Tibial nerve (tissue), 4 donors: ENCODE results near the gene PAN3. TPM values are rescaled to one million over a fixed set of nuclear protein-coding genes. Genes with fewer than 3 reads are reported as not detected.

ENCODE experiments used
- DNase-seq, 2 donors: peaks; one replicate each; pipeline ENCODE4 v3.0.0-alpha.2; 2019; ENCODE audit warnings: low spot score in 2 of 2
- H3K27ac ChIP-seq, 4 donors: fragments of 200-600 bp; sonication (generic) in 3 of 4; one replicate each; pipeline ENCODE4 v1.5.1; 2017 to 2019; ENCODE audit warnings: mild to moderate bottlenecking in 1 of 4
- H3K27me3 ChIP-seq, 2 donors: fragments of 200-600 bp; sonication (generic) in 1 of 2; one replicate each; pipeline versions ENCODE4 v1.5.1 to v1.6.0; 2017 to 2019
- H3K36me3 ChIP-seq, 3 donors: fragments of 200-600 bp; sonication (generic); one replicate each; pipeline ENCODE4 v1.5.1; 2018 to 2019
- H3K4me1 ChIP-seq, 4 donors: fragments of 200-600 bp; sonication (generic) in 3 of 4; one replicate each; pipeline ENCODE4 v1.5.1; 2017 to 2019
- H3K4me3 ChIP-seq, 4 donors: fragments of 200-600 bp; sonication (generic) in 3 of 4; one replicate each; pipeline ENCODE4 v1.5.1; 2017 to 2019; ENCODE audit warnings: mild to moderate bottlenecking in 1 of 4, moderate library complexity in 1 of 4
- H3K9me3 ChIP-seq, 4 donors: fragments of 200-600 bp; sonication (generic) in 3 of 4; one replicate each; pipeline ENCODE4 v1.5.1; 2017 to 2019
- EP300 ChIP-seq, 2 donors: sonication (generic); formaldehyde crosslinking; IDR thresholded peaks; one replicate each; pipeline ENCODE4 v1.6.1; 2017; ENCODE audit warnings: antibody characterized with exemption in 2 of 2, mild to moderate bottlenecking in 1 of 2
- POLR2A ChIP-seq, 2 donors: fragments of 450-650 bp; IDR thresholded peaks; one replicate each; pipeline ENCODE4 v1.6.1; 2017; ENCODE audit warnings: antibody characterized with exemption in 2 of 2, mild to moderate bottlenecking in 2 of 2, moderate library complexity in 2 of 2
- WGBS, 2 donors: methylation state at CpG; one replicate each; pipeline ENCODE4 v1.1.5; 2018; 5-methylcytosine and 5-hydroxymethylcytosine counted together
- total RNA-seq, 4 donors: library from RNA; depleted of rRNA; stranded (reverse); fragments of >200 nt; gene quantifications; one replicate each; pipeline ENCODE4 v1.1.0, GENCODE V29; 2016
- TF ChIP-seq, protein P1 (sequence below), 5 experiments: fragments of 200-600 bp in 3 of 5; fragments of 450-650 bp in 2 of 5; sonication (generic) in 3 of 5; IDR thresholded peaks; one replicate each; pipeline ENCODE4 v1.5.1; 2016 to 2019; ENCODE audit warnings: antibody characterized with exemption in 5 of 5, mild to moderate bottlenecking in 3 of 5, moderate library complexity in 2 of 5

Gene PAN3
- total RNA-seq, 4 donors from 2014 or later: 40.5 to 54.4 (median 49.0) TPM

DNA sequence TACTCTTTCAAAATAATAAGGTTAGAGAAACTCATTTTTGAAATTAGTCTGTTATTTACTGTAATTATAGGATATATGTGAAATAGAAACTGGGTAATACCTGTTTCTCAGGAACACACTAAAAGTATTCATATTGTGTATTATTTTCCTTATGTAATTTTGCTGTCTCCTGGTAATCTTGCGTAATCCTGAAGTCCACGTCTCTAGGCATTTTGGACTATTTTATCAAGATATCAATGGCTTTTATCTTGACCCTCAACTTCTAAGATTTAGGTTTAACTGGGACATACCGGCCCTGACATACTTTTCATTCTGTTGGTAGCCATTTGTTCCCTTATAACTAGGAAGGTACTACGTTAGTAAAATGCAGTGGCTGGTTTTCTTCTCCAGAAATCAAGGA, 80.3 kb downstream of the PAN3 start:
- no peaks in the 10 kb centered on the region for H3K9me3 ChIP-seq
- TF ChIP-seq POLR2A (IDR thresholded peaks at IDR 0.05): no peak
- TF ChIP-seq, protein P1, sequence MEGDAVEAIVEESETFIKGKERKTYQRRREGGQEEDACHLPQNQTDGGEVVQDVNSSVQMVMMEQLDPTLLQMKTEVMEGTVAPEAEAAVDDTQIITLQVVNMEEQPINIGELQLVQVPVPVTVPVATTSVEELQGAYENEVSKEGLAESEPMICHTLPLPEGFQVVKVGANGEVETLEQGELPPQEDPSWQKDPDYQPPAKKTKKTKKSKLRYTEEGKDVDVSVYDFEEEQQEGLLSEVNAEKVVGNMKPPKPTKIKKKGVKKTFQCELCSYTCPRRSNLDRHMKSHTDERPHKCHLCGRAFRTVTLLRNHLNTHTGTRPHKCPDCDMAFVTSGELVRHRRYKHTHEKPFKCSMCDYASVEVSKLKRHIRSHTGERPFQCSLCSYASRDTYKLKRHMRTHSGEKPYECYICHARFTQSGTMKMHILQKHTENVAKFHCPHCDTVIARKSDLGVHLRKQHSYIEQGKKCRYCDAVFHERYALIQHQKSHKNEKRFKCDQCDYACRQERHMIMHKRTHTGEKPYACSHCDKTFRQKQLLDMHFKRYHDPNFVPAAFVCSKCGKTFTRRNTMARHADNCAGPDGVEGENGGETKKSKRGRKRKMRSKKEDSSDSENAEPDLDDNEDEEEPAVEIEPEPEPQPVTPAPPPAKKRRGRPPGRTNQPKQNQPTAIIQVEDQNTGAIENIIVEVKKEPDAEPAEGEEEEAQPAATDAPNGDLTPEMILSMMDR (IDR thresholded peaks at IDR 0.05): no peak
- TF ChIP-seq EP300 (IDR thresholded peaks at IDR 0.05): no peak
- no peaks in the 10 kb centered on the region for H3K27me3 ChIP-seq

DNA sequence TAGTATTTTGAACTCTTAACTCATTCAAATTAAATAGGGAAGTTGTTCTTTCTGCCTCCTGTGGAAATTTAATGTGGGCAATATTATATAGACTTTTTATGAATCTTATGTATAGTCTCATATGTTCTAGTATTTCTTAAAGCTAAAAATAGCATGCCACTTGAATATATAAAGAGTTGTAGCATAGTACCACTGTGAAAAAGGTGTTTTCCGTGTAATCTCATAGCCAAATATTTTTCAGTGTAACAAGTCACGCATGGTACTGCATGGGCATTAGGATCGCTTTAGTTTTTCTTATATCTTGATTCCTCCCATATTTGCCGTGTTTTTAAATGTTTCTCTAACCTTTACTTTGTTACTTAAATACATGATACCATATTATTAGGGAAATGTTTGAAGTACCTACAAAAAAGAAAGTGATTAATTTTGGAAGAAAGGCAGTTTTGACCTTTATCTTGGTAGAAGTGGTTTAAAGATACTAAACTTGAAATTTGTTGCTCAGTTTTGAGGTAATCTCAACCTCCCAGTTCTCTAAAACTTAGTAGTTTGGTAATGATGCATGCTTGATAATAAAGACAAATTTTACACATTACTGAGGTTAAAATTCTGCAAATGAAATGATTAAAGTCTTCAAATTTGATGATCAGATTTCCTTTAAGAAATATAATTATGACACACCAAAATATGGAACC, 81.2 kb downstream of the PAN3 start:
- DNase-seq: no peak
- Histone ChIP-seq H3K27ac (no peak overlapping the region), H3K9me3 (no peaks in the 10 kb centered on the region), H3K36me3 (peaks cover 0 to 18% (median 5%) of the 10 kb centered on the region in 3 donors), H3K27me3 (no peaks in the 10 kb centered on the region), H3K4me3 (no peak overlapping the region), H3K4me1 (no peaks in the 10 kb centered on the region)
- 95% methylated on average over 4 of the region's 4 CpGs for WGBS, 2 donors
- TF ChIP-seq, protein P1 (IDR thresholded peaks at IDR 0.05): no peak
- TF ChIP-seq POLR2A (IDR thresholded peaks at IDR 0.05) (no peak), EP300 (IDR thresholded peaks at IDR 0.05) (no peak)

More for the DNA sequence above, 80.3 kb downstream of the PAN3 start:
- Histone ChIP-seq H3K27ac (no peak overlapping the region), H3K4me3 (no peak overlapping the region), H3K36me3 (peaks cover 0 to 18% (median 5%) of the 10 kb centered on the region in 3 donors), H3K4me1 (no peaks in the 10 kb centered on the region)
- 89 to 93% methylated on average over 4 of the region's 4 CpGs for WGBS, 2 donors
- DNase-seq: no peak

DNA sequence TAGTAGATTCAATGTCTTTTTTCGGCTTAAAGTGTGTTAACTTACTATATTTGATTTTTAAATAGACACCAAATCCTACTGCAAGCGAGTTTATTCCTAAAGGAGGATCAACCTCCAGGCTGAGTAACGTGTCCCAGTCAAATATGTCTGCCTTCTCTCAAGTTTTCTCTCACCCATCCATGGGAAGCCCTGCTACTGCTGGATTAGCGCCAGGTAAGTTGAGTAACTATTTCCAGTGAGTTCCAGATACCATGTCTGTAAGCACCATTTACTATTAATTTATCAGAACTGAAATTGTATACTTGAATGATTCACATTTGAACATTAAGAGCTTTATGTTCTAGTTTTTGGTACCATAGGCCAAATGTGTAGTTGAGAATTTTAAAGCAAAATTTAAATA, 81.8 kb downstream of the PAN3 start:
- no peak for DNase-seq
- Histone ChIP-seq H3K9me3 (no peaks in the 10 kb centered on the region), H3K27me3 (no peaks in the 10 kb centered on the region), H3K4me1 (no peaks in the 10 kb centered on the region), H3K27ac (no peak overlapping the region), H3K4me3 (no peak overlapping the region), H3K36me3 (peaks cover 0 to 12% (median 5%) of the 10 kb centered on the region in 3 donors)
- 95 to 97% methylated on average over 4 of the region's 4 CpGs for WGBS, 2 donors
- TF ChIP-seq, protein P1 (IDR thresholded peaks at IDR 0.05): no peak

DNA sequence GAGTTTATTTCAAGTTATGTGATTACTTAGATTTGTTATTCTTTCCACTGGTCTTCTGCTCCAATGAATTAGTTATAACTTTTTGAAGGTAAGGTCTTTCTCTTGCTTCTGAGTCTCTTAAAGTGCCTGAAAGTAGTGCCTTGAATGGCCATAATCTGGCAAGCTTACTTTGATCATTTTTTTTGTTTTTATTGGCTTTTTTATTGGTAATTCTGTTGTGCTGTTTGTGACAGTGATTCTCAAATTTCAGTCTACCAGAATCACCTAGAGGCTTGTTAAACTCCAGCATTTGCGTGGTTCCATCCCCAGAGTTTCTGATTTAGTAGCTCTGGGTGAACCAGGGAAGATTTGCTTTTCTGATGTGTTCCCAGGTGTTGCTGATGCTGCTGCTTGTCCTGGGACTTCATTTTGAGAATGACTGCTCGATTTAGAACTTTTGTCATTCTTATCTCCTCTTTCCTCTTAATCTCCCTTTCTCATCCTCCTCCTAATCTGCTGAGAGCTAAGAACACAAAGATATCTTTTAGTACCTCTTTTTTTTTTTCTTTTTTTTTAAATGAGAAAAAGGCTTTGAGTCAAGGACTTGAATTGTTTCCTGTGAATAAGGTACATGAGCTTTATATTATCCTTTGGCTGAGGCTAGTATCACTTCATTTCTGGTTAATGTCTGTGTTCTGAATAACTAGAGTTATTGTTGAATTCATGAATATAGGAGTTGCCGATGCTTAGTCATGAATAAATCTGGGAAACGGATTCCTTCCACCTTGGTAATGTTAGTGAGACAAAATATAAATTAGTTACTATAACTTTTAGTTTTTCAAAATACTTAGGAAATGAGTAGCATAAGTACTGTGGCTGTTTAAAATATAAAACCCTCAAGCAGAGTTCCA, 91.4 kb downstream of the PAN3 start:
- H3K9me3 ChIP-seq: no peaks in the 10 kb centered on the region
- no peak for DNase-seq
- no peaks in the 10 kb centered on the region for H3K27me3 ChIP-seq
- 82 to 90% methylated on average over 4 of the region's 4 CpGs for WGBS, 2 donors
- H3K27ac ChIP-seq: no peak overlapping the region
- H3K4me3 ChIP-seq: no peak overlapping the region
- H3K36me3 ChIP-seq: peaks cover 0 to 22% (median 0%) of the 10 kb centered on the region in 3 donors
- TF ChIP-seq EP300 (IDR thresholded peaks at IDR 0.05): no peak
- TF ChIP-seq, protein P1 (IDR thresholded peaks at IDR 0.05): no peak
- H3K4me1 ChIP-seq: no peaks in the 10 kb centered on the region

DNA sequence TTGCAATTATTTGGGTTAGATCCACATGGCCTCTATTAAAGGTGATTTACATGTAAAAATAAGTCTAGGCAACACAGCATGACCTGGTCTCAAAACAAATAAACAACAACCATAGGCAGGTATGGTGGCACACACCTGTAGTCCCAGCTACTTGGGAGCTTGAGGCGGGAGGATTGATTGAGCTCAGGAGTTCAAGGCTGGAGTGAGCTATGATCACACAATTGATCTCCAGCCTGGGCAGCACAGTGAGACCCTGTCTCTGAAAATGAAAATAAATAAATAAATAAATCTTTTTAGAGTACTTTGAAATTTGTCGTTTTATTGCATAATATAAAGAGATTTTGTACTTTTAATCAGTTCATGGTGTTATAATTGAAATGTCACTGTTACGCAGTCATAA, 93.3 kb downstream of the PAN3 start:
- Histone ChIP-seq H3K9me3 (no peaks in the 10 kb centered on the region), H3K36me3 (peaks cover 0 to 18% (median 0%) of the 10 kb centered on the region in 3 donors), H3K4me1 (no peaks in the 10 kb centered on the region), H3K27me3 (no peaks in the 10 kb centered on the region), H3K4me3 (no peak overlapping the region), H3K27ac (no peak overlapping the region)
- TF ChIP-seq, protein P1 (IDR thresholded peaks at IDR 0.05): no peak
- TF ChIP-seq POLR2A (IDR thresholded peaks at IDR 0.05): no peak
- no peak for TF ChIP-seq EP300 (IDR thresholded peaks at IDR 0.05)
- 94 to 95% methylated on average over 3 of the region's 3 CpGs for WGBS, 2 donors
- DNase-seq: no peak
